ENCODE results near the gene RGP1.

The RGP1 gene

DNA sequence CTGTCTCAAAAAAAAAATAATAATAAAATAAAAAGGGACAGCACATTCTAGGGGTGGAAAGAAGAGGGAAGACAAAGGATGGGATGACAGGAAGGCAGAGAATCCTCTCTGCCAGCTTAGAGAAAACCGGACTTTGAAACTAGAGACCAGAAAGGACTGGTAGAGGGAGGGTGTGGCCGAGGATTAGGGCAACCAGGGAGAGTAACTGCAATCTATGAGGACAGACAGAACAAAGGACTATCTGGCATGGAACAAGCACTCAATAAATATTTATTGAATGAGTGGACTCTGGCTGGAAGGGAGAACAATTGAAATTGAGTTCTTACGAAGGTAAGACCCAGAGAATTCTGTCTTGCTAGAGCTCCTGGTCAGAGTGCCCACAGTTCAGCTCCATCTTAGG, 2.5 kb upstream of the RGP1 start:
- no peak for DNase-seq

- DNase-seq = no peak
Measured at GRCh38 chr9:35748242-35748857, 737 bp upstream of the RGP1 start.

DNA sequence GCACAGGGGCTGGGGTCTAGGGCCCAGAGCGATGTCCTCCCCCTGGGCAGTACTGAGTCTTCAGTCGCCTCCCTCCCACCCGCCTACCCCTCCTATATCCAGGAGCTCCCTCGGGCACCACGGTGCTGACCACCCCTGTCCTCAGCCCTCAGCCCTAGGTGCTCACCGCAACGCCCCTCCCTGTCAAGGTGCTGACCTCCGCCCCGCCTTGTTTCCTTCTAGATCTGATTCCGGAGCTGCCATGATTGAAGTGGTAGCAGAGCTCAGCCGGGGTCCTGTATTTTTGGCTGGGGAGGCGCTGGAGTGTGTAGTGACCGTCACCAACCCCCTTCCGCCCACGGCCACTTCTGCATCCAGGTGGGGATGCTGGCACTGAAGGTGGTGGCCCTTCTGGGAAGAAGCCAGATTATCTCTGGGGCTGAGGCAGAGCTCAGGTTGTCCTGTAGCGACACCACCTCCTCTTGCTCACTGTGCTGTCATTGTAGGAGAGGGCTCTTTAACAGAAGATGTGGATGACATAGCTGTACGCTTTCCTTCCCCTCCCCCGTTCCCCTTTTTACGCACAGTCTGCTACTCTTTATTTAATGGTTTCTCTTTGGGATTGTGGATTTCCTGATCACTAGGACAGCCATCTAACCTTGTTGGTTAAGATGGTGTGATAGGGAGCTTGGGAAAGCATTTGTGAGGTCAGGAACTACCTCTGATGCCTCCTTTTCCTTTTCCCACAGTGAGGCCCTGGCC, 598 bp downstream of the RGP1 start:
- no peak for DNase-seq

GRCh38 chr9:35750256-35750531, 1.1 kb downstream of the RGP1 start:
- DNase-seq = no peak

DNA sequence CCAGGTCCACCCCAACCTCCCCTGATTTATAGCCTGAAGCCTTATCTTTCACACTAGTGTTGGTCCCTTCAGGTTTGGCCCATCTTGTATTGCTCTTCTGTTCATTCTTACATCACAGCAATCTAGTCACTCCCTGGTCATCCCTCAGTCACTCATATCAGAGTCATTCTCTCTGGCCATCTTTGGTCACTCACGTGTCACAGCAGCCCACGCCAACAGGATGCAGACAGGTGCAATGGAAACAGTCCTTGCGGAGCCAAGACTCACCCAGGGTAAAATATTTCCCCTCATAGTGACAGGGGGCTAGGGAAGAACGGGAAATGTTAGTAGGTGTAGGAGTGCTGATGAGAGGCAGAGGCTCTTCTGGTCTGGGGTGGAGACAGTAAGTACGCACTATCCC, 4.4 kb downstream of the RGP1 start:
- no peak for DNase-seq

DNA sequence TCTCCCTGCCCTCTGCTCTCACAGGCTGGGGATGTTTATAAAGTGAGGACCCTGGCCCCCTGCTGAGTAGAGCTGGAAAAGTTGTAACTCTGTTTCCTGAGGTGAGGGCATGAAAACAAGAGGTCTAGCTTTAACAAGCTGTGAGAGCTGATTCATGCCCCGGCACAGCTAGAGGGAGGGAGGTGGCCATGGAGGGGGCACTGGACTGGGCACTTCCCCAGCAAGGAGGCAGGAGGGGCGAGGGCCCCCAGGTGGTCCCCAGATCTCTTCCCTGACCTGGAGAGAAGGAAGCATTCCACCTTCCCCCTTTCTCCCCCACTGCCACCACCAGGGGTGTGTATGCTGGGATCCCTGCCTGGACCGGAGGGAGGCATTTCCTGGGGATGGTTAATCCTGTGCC, 5.2 kb downstream of the RGP1 start, which contains the start of gene MSMP:
Gene MSMP, minus strand, starts transcription at position 13 of the 400 bp plus-strand sequence. CDS start 147 bp downstream, outside the sequence.
- no peak for DNase-seq

GRCh38 chr9:35755071-35755470, 6.0 kb downstream of the RGP1 start:
- no peak for DNase-seq

GRCh38 chr9:35756275-35757225, 7.5 kb downstream of the RGP1 start:
- DNase-seq = peak in 1 of 2 experiments; percentile 49

- DNase-seq = peak in 1 of 2 experiments; percentile 35
Measured at GRCh38 chr9:35757226-35757891, 8.3 kb downstream of the RGP1 start.

DNA sequence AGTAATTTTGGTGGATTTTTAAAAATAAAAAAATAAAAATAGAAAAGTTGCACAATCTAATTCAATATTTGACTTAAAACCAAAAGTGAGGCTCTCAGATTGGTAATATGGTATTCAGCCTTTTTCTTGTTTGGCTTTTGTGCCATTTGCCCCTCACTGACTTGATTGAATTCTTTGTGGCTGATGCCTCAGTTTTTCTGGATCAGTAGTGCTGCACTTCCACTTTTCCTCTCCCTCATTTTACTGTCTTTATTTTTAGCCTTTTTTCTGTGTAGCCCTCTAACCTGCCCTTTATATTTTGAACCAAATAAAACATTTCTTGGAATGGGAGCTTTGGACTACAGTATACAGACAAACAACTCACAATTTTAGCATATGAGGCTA, 8.8 kb downstream of the RGP1 start:
- no peak for DNase-seq

DNA sequence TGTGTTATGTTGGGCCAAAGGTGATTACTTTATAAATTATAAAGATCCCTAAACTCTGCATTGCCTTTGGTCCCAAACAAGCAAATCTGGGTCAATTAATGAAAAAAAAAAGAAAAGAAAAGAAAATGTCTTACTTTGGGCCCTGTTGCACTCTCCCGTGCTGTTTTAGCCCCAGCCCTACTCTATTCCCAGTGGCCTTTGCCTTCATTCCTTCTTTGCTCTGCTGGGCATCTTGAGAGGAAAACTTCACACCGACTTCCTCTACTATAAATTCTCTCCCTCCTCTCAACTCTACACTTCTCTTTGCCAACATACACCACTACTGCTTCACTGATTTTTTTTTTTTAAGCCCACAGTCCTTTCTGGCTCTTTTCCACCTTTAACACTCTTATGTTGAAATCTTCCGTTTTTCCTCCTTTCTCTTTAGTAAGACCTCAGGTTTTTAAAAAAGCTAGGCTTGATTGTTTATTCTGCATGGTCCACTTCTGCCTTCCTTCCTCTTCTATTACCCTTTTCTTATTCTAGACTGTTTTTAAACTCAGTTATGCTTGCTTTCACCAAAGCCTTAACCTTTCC, 9.5 kb downstream of the RGP1 start:
- no peak for DNase-seq

GRCh38 chr9:35759795-35760194, 10.7 kb downstream of the RGP1 start:
- DNase-seq = no peak

DNA sequence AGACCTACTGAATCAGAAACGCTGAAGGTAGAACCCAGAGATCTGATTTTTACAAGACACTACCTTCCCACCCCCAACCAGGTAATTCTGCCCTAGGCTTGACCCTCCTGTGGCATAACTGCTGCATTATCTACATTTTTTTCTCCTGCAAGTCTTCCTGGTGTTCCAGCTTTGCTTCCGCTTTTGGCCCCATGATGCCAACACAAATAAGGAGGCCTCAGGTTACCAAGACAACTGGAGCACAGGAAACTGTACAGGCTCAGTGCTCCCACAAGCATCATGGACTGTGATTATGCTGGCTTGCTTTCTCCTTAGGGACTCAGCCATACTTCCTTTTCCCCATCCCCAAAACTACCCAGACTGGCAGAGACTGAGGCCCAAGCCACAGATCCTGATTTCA, 11.6 kb downstream of the RGP1 start:
- DNase-seq = no peak

GRCh38 chr9:35763181-35763580, 14.1 kb downstream of the RGP1 start:
- no peak for DNase-seq

DNA sequence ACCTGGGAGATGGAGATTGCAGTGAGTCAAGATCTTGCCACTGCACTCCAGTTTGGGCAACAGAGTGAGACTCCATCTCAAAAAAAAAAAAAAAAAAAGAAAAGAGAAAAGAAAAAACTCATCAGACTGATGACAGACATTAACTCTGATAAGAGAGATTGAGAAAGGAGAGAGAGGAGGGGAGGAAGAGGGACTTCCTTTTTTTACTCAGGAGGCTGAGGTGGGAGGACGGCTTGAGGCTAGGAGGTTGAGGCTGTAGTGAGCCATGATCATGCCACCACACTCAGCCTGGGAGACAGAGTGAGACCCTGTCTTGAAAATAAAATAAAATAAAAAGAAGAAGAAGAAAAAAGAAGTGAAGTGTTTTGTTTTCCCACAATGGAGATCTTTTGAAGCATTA, 14.7 kb downstream of the RGP1 start:
- DNase-seq = no peak

DNA sequence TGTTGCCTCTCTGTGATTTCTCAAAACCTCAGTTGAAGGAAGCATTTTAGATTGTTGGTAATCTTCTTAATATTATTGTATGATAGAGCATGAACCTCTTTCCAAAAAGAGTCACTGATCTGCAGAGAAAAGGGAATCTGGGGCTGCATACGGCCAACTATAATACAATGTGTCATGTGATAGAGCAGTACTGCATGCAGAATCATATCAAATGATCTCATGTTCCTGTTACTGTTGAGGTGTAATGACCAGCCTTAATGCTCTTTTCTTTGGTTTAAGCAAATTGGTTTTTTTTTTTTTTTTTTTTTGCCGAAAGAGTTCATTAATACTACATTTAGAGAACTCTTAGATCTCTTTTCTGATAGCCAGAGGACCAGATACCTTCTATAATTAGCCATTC, 17.9 kb downstream of the RGP1 start:
- DNase-seq = no peak

DNA sequence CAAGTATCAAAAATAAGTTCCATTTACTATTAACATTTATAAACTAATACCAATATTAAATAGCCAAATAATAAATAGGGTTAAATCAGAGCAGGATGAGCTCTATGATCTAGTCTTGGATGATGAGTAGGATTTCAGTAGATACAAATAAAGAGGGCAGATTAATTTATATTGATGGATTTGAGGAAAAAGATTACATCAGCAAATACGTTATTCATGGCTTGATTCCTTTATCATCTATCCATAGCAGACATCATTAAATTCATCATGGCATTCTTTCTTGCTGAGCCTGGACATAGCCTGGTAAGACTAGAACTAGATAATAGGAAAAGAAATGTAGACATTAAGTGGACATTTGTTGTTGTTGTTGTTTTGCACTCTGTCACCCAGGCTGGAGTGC, 18.4 kb downstream of the RGP1 start:
- no peak for DNase-seq

DNA sequence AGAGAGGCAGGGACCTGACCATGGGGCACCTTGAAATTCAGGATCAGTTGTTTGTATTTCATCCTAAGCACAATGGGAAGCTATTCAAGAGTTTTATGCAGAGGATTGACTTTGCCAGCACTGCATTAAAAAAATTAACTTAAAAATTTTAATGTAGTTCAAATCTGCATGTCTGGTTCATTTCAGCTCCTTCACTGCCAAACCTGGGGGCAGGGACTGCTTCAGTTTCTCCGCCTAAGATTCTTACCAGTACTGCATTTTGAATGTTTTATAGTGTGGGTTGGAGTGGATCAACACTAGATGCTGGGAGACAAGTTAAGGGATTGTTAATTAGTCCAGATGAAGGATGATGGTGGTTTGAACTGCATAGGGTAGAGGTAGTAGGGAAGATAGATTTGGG, 20.7 kb downstream of the RGP1 start:
- no peak for DNase-seq

- peak in 1 of 2 experiments; percentile 21 for DNase-seq
Measured at GRCh38 chr9:35771075-35771433, 22.0 kb downstream of the RGP1 start.

DNA sequence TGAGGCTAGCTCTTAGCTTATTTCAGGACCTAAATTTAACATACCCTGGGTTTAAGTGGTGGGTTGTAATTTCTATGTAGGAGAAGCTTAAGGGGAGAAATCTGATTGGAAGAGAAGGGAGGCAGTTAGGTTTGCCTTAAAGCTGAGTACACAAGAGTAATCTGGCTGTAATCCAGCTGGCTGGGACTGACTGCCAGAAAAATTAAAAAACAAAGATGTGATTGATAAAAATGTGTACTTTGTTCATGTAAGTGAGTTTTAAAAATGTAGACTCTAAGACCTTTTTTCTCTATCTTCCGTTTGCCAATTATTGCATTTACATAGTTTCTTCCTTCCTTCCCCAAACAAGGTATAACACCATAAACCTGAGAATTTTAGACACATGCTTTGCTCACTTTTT, 22.4 kb downstream of the RGP1 start:
- DNase-seq = peak in 1 of 2 experiments; percentile 54

GRCh38 chr9:35771943-35772342, 22.9 kb downstream of the RGP1 start:
- DNase-seq = no peak

DNA sequence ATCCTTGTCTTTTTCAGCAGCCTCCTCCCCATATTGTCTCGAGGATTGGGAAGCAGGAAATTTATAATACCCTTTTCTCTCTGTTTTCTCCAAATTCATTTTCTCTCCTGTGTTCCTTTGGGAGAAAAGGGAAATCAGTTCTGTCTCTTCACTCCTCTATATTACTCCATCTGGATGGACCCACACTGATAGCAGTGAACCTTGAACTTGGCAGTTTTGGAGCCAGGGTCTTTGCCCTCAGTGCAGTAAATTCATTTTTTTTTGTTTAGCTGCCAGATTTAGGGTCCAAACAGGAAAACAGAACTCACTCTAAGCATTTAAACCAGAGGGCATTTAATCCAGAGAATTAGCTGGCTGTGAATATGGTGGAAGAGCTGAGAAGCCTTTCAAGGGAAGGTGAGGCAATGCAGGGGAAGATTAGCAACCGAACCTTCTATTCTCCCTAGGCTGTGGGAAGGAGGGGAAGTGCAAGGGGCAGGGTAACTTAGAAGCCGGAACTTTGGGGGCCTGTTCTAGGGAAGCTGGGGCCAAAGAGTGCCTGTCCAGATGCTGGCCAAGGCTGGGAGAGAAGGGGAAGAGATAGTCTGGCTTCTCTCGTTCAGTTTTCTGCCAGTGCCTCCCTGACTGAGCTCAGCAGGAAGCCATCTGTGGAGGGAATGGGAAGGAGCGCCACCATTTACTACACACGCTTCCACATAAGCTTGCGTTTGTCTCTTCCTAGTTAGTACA, 26.0 kb downstream of the RGP1 start:
- peak in 1 of 2 experiments; percentile 62 for DNase-seq
